Endothelial cell of hepatic sinusoid (primary cell): ENCODE measurements around the gene COPB2.

Experiments used
- in situ Hi-C: cut with HindIII; loops from 2 replicates; pipeline ENCODE4 v1.10.0; 2017; ENCODE audit warnings: low sequenced_read_pairs

COPB2 gene

GRCh38 chr3:139329364-139329850, 60.0 kb downstream of the COPB2 start:
- in situ Hi-C loops: no loop called here

- in situ Hi-C loops: no loop called here
Observed at GRCh38 chr3:139328356-139328755, 61.1 kb downstream of the COPB2 start.

GRCh38 chr3:139327861-139328260, 61.6 kb downstream of the COPB2 start:
- in situ Hi-C loops: no loop called here

- in situ Hi-C loops: no loop called here
Observed at GRCh38 chr3:139327231-139327630, 62.2 kb downstream of the COPB2 start.

GRCh38 chr3:139326707-139327106, 62.7 kb downstream of the COPB2 start:
- in situ Hi-C loops: no loop called here

- in situ Hi-C loops: no loop called here
Observed at GRCh38 chr3:139326131-139326530, 63.3 kb downstream of the COPB2 start.

- in situ Hi-C loops: no loop called here
Observed at GRCh38 chr3:139325551-139325950, 63.9 kb downstream of the COPB2 start.

- in situ Hi-C loops: no loop called here
Observed at GRCh38 chr3:139324456-139324855, 65.0 kb downstream of the COPB2 start.

GRCh38 chr3:139323146-139323545, 66.3 kb downstream of the COPB2 start:
- in situ Hi-C loops: no loop called here

- in situ Hi-C loops: no loop called here
Observed at GRCh38 chr3:139322346-139322745, 67.1 kb downstream of the COPB2 start.

- in situ Hi-C loops: no loop called here
Observed at GRCh38 chr3:139320551-139321309, 68.7 kb downstream of the COPB2 start.

GRCh38 chr3:139319428-139320402, 69.7 kb downstream of the COPB2 start:
- in situ Hi-C loops: no loop called here

GRCh38 chr3:139318826-139319225, 70.6 kb downstream of the COPB2 start:
- in situ Hi-C loops: no loop called here

GRCh38 chr3:139318431-139318816, 71.0 kb downstream of the COPB2 start:
- in situ Hi-C loops: no loop called here

GRCh38 chr3:139317660-139318430, 71.6 kb downstream of the COPB2 start:
- in situ Hi-C loops: no loop called here

- in situ Hi-C loops: no loop called here
Observed at GRCh38 chr3:139317215-139317614, 72.2 kb downstream of the COPB2 start.

- in situ Hi-C loops: loop anchor here (5.0 kb wide), 3 partner anchors 38 to 392 kb away; no protein-coding TSS in a partner anchor
Observed at GRCh38 chr3:139313921-139314320, 75.5 kb downstream of the COPB2 start.

- in situ Hi-C loops: loop anchor here (5.0 kb wide), 3 partner anchors 39 to 391 kb away; no protein-coding TSS in a partner anchor
Observed at GRCh38 chr3:139312959-139313358, 76.5 kb downstream of the COPB2 start.

- in situ Hi-C loops: loop anchor here (5.0 kb wide), 3 partner anchors 40 to 390 kb away; no protein-coding TSS in a partner anchor
Observed at GRCh38 chr3:139312416-139312815, 77.0 kb downstream of the COPB2 start.

- in situ Hi-C loops: loop anchor here (5.0 kb wide), 3 partner anchors 41 to 389 kb away; no protein-coding TSS in a partner anchor
Observed at GRCh38 chr3:139311557-139311956, 77.9 kb downstream of the COPB2 start.
